IgD-negative memory B cell (primary cell): ENCODE data around the gene MAN1C1. TPM values are rescaled to one million over a fixed set of nuclear protein-coding genes. Genes with fewer than 3 reads are reported as not detected.
"Not testable (repeated sequence)": the region's sequence is repeated elsewhere in the genome, so short reads cannot be mapped to it uniquely, and the experiment has no call there.

Experiments used
- H3K27ac Mint-ChIP-seq, 3 donors: one replicate each; pipeline ENCODE4 v1.8.0; 2020 to 2022; ENCODE audit warnings: mild to moderate bottlenecking in 3 of 3, mixed read lengths in 3 of 3, moderate library complexity in 1 of 3
- H3K27me3 Mint-ChIP-seq: one replicate; pipeline ENCODE4 v1.8.0; 2021; ENCODE audit warnings: mixed read lengths
- H3K36me3 Mint-ChIP-seq: one replicate; pipeline ENCODE4 v1.8.0; 2020; ENCODE audit warnings: mild to moderate bottlenecking, mixed read lengths
- H3K4me1 Mint-ChIP-seq, 3 donors: one replicate each; pipeline ENCODE4 v1.8.0; 2020 to 2022; ENCODE audit warnings: mixed read lengths in 3 of 3, mild to moderate bottlenecking in 1 of 3
- H3K4me3 Mint-ChIP-seq, 4 donors: one replicate each; pipeline ENCODE4 v1.8.0; 2020 to 2022; ENCODE audit warnings: mild to moderate bottlenecking in 4 of 4, mixed read lengths in 4 of 4, moderate library complexity in 3 of 4
- H3K9me3 Mint-ChIP-seq, 3 donors: one replicate each; pipeline ENCODE4 v1.8.0; 2020 to 2021; ENCODE audit warnings: mixed read lengths in 3 of 3, mild to moderate bottlenecking in 1 of 3
- polyA plus RNA-seq: library from polyadenylated mRNA; unstranded; fragments of 300-500 nt; fragmentation: Illumina TruSeq; gene quantifications from one replicate; pipeline ENCODE4 v1.2.3, GENCODE V29; 2021

Gene MAN1C1
- polyA plus RNA-seq, 1 donor from 2014 or later = 0.49 TPM

- H3K9me3 Mint-ChIP-seq, H3K27ac Mint-ChIP-seq, H3K4me1 Mint-ChIP-seq, H3K4me3 Mint-ChIP-seq, H3K36me3 Mint-ChIP-seq: not testable (repeated sequence)
- peaks cover 20% of the 10 kb centered on the region for H3K27me3 Mint-ChIP-seq
Measured at GRCh38 chr1:25596641-25597040, 19.9 kb upstream of the MAN1C1 start.

- H3K9me3 Mint-ChIP-seq = peaks cover 0 to 2% (median 0%) of the 10 kb centered on the region in 3 donors
- no peak overlapping the region for H3K27ac Mint-ChIP-seq
- H3K36me3 Mint-ChIP-seq = no peaks in the 10 kb centered on the region
- H3K4me1 Mint-ChIP-seq = peaks cover 0 to 7% (median 5%) of the 10 kb centered on the region in 3 donors
- H3K27me3 Mint-ChIP-seq = peaks cover 21% of the 10 kb centered on the region
- H3K4me3 Mint-ChIP-seq = peak overlapping the region in 1 of 4 donors; percentile 5
Measured at GRCh38 chr1:25598879-25599278, 17.7 kb upstream of the MAN1C1 start.

- Mint-ChIP-seq H3K27ac (peak overlapping the region in 1 of 3 donors; percentile 71), H3K9me3 (peaks cover 0 to under 1% (median 0%) of the 10 kb centered on the region in 3 donors), H3K36me3 (no peaks in the 10 kb centered on the region), H3K27me3 (peaks cover 20% of the 10 kb centered on the region), H3K4me3 (no peak overlapping the region), H3K4me1 (peaks cover 0 to 7% (median 5%) of the 10 kb centered on the region in 3 donors)
Measured at GRCh38 chr1:25599969-25600610, 16.5 kb upstream of the MAN1C1 start.

- Mint-ChIP-seq H3K4me3 (peak overlapping the region in 1 of 4 donors; percentile 58), H3K27me3 (peaks cover 23% of the 10 kb centered on the region), H3K4me1 (peaks cover 0 to 12% (median 5%) of the 10 kb centered on the region in 3 donors)
- not testable (repeated sequence) for H3K9me3 Mint-ChIP-seq, H3K36me3 Mint-ChIP-seq, H3K27ac Mint-ChIP-seq
Measured at GRCh38 chr1:25600971-25601699, 15.5 kb upstream of the MAN1C1 start.

- H3K27ac Mint-ChIP-seq, H3K36me3 Mint-ChIP-seq: not testable (repeated sequence)
- H3K27me3 Mint-ChIP-seq = peaks cover 29% of the 10 kb centered on the region
Measured at GRCh38 chr1:25603779-25604538, 12.6 kb upstream of the MAN1C1 start.

GRCh38 chr1:25607123-25607522, 9.5 kb upstream of the MAN1C1 start:
- peaks cover 2 to 16% (median 9%) of the 10 kb centered on the region in 3 donors for H3K4me1 Mint-ChIP-seq
- H3K36me3 Mint-ChIP-seq = no peaks in the 10 kb centered on the region
- H3K4me3 Mint-ChIP-seq = no peak overlapping the region
- H3K27ac Mint-ChIP-seq = no peak overlapping the region
- H3K27me3 Mint-ChIP-seq = peaks cover 35% of the 10 kb centered on the region
- no peaks in the 10 kb centered on the region for H3K9me3 Mint-ChIP-seq

More at GRCh38 chr1:25603779-25604538, 12.6 kb upstream of the MAN1C1 start:
- H3K4me1 Mint-ChIP-seq = peaks cover 2 to 21% (median 10%) of the 10 kb centered on the region in 3 donors
- not testable (repeated sequence) for H3K4me3 Mint-ChIP-seq, H3K9me3 Mint-ChIP-seq

- Mint-ChIP-seq H3K4me3 (peak overlapping the region in 2 of 4 donors; percentile 25 to 40), H3K27ac (no peak overlapping the region), H3K4me1 (peaks cover 2 to 16% (median 9%) of the 10 kb centered on the region in 3 donors), H3K27me3 (peaks cover 34% of the 10 kb centered on the region), H3K36me3 (no peaks in the 10 kb centered on the region), H3K9me3 (no peaks in the 10 kb centered on the region)
Measured at GRCh38 chr1:25608488-25609178, 8.0 kb upstream of the MAN1C1 start.

- Mint-ChIP-seq H3K9me3 (no peaks in the 10 kb centered on the region), H3K4me1 (peaks cover 4 to 18% (median 14%) of the 10 kb centered on the region in 3 donors), H3K27ac (no peak overlapping the region), H3K27me3 (peaks cover 34% of the 10 kb centered on the region), H3K4me3 (no peak overlapping the region), H3K36me3 (no peaks in the 10 kb centered on the region)
Measured at GRCh38 chr1:25609921-25610320, 6.7 kb upstream of the MAN1C1 start.

GRCh38 chr1:25610822-25611630, 5.6 kb upstream of the MAN1C1 start:
- peaks cover 25% of the 10 kb centered on the region for H3K27me3 Mint-ChIP-seq
- H3K9me3 Mint-ChIP-seq = no peaks in the 10 kb centered on the region
- H3K27ac Mint-ChIP-seq = no peak overlapping the region
- H3K36me3 Mint-ChIP-seq = no peaks in the 10 kb centered on the region
- H3K4me3 Mint-ChIP-seq = peak overlapping the region in 1 of 4 donors; percentile 43
- peaks cover 10 to 23% (median 21%) of the 10 kb centered on the region in 3 donors for H3K4me1 Mint-ChIP-seq

GRCh38 chr1:25611843-25612242, 4.7 kb upstream of the MAN1C1 start:
- Mint-ChIP-seq H3K9me3 (no peaks in the 10 kb centered on the region), H3K36me3 (no peaks in the 10 kb centered on the region), H3K27me3 (peaks cover 21% of the 10 kb centered on the region), H3K4me3 (no peak overlapping the region), H3K4me1 (peaks cover 10 to 22% (median 21%) of the 10 kb centered on the region in 3 donors), H3K27ac (no peak overlapping the region)

- H3K4me1 Mint-ChIP-seq = peaks cover 10 to 21% (median 16%) of the 10 kb centered on the region in 3 donors
- H3K27ac Mint-ChIP-seq = no peak overlapping the region
- no peak overlapping the region for H3K4me3 Mint-ChIP-seq
- peaks cover 16% of the 10 kb centered on the region for H3K27me3 Mint-ChIP-seq
- H3K9me3 Mint-ChIP-seq = no peaks in the 10 kb centered on the region
- H3K36me3 Mint-ChIP-seq = no peaks in the 10 kb centered on the region
Measured at GRCh38 chr1:25612421-25612820, 4.2 kb upstream of the MAN1C1 start.

GRCh38 chr1:25613091-25613490, 3.5 kb upstream of the MAN1C1 start:
- H3K27ac Mint-ChIP-seq = peak overlapping the region in 1 of 3 donors; percentile 31
- H3K4me3 Mint-ChIP-seq = peak overlapping the region in 1 of 4 donors; percentile 51
- H3K9me3 Mint-ChIP-seq = no peaks in the 10 kb centered on the region
- peaks cover 16% of the 10 kb centered on the region for H3K27me3 Mint-ChIP-seq
- peaks cover 10 to 21% (median 16%) of the 10 kb centered on the region in 3 donors for H3K4me1 Mint-ChIP-seq
- no peaks in the 10 kb centered on the region for H3K36me3 Mint-ChIP-seq

- no peaks in the 10 kb centered on the region for H3K9me3 Mint-ChIP-seq
- H3K27ac Mint-ChIP-seq = peak overlapping the region; percentile 7 to 80 (median 74)
- H3K36me3 Mint-ChIP-seq = no peaks in the 10 kb centered on the region
- H3K4me1 Mint-ChIP-seq = peaks cover 14 to 16% (median 16%) of the 10 kb centered on the region in 3 donors
- peak overlapping the region in 3 of 4 donors; percentile 12 to 51 (median 21) for H3K4me3 Mint-ChIP-seq
- peaks cover 25% of the 10 kb centered on the region for H3K27me3 Mint-ChIP-seq
Measured at GRCh38 chr1:25614501-25615171, 2.0 kb upstream of the MAN1C1 start.
